ENCODE results near the gene AGPAT1. TPM values are rescaled to one million over a fixed set of nuclear protein-coding genes. Genes with fewer than 3 reads are reported as not detected.

Gene AGPAT1
- polyA plus RNA-seq, 2 donors = 15.3 to 18.3 TPM

- H3K36me3 ChIP-seq (ENCODE audit: control insufficient read depth in 2 of 2, insufficient read depth in 2 of 2, low read length in 1 of 2) = peaks cover 2 to 8% of the 10 kb centered on the region in 2 donors
- WGBS, 2 donors = 91 to 92% methylated on average over 15 of the region's 15 CpGs
- peak overlapping the region in 1 of 2 donors; percentile 20 for H3K27ac ChIP-seq (ENCODE audit: low read depth in 2 of 2, low read length in 1 of 2)
- H3K27me3 ChIP-seq (ENCODE audit: control insufficient read depth in 1 of 2, insufficient read depth in 2 of 2, low read length in 2 of 2) = no peaks in the 10 kb centered on the region
- H3K4me1 ChIP-seq (ENCODE audit: control insufficient read depth in 2 of 2, insufficient read depth in 2 of 2, low read length in 1 of 2) = peaks cover 2 to 7% of the 10 kb centered on the region in 2 donors
- H3K9me3 ChIP-seq (ENCODE audit: control insufficient read depth in 2 of 2, insufficient read depth in 1 of 2, low read depth in 1 of 2, low read length in 1 of 2) = no peaks in the 10 kb centered on the region
- H3K4me3 ChIP-seq (ENCODE audit: low read depth in 1 of 2, low read length in 2 of 2) = no peak overlapping the region
These were observed 5.3 kb upstream of the AGPAT1 start for GRCh38 chr6:32181148-32181702.

GRCh38 chr6:32179766-32180405 is 4.0 kb upstream of the AGPAT1 start:
- Histone ChIP-seq H3K4me3 (ENCODE audit: low read depth in 1 of 2, low read length in 2 of 2) (no peak overlapping the region), H3K4me1 (ENCODE audit: control insufficient read depth in 2 of 2, insufficient read depth in 2 of 2, low read length in 1 of 2) (peaks cover 4 to 10% of the 10 kb centered on the region in 2 donors), H3K27me3 (ENCODE audit: control insufficient read depth in 1 of 2, insufficient read depth in 2 of 2, low read length in 2 of 2) (no peaks in the 10 kb centered on the region), H3K9me3 (ENCODE audit: control insufficient read depth in 2 of 2, insufficient read depth in 1 of 2, low read depth in 1 of 2, low read length in 1 of 2) (no peaks in the 10 kb centered on the region), H3K36me3 (ENCODE audit: control insufficient read depth in 2 of 2, insufficient read depth in 2 of 2, low read length in 1 of 2) (peaks cover 2 to 8% of the 10 kb centered on the region in 2 donors), H3K27ac (ENCODE audit: low read depth in 2 of 2, low read length in 1 of 2) (no peak overlapping the region)
- 62 to 68% methylated on average over 10 of the region's 10 CpGs for WGBS, 2 donors

- peak overlapping the region; percentile 88 to 90 for H3K27ac ChIP-seq (ENCODE audit: low read depth in 2 of 2, low read length in 1 of 2)
These were observed 2.9 kb upstream of the AGPAT1 start for GRCh38 chr6:32178547-32179440.

GRCh38 chr6:32177788-32178546 is 2.1 kb upstream of the AGPAT1 start, which contains the start of gene RNF5:
RNF5 (plus strand) TSS chr6:32178405; CDS start chr6:32178512, 107 bp downstream.
- Histone ChIP-seq H3K9me3 (ENCODE audit: control insufficient read depth in 2 of 2, insufficient read depth in 1 of 2, low read depth in 1 of 2, low read length in 1 of 2) (no peaks in the 10 kb centered on the region), H3K4me1 (ENCODE audit: control insufficient read depth in 2 of 2, insufficient read depth in 2 of 2, low read length in 1 of 2) (peaks cover 4 to 10% of the 10 kb centered on the region in 2 donors), H3K4me3 (ENCODE audit: low read depth in 1 of 2, low read length in 2 of 2) (peak within 1 kb of the TSS; percentile 64 to 89), H3K36me3 (ENCODE audit: control insufficient read depth in 2 of 2, insufficient read depth in 2 of 2, low read length in 1 of 2) (peaks cover 2 to 4% of the 10 kb centered on the region in 2 donors), H3K27ac (ENCODE audit: low read depth in 2 of 2, low read length in 1 of 2) (peak within 1 kb of the TSS; percentile 88 to 97), H3K27me3 (ENCODE audit: control insufficient read depth in 1 of 2, insufficient read depth in 2 of 2, low read length in 2 of 2) (no peaks in the 10 kb centered on the region)
- 0 to 1% methylated on average over 33 of the region's 33 CpGs for WGBS, 2 donors

More at GRCh38 chr6:32178547-32179440, 2.9 kb upstream of the AGPAT1 start:
- peaks cover 2 to 8% of the 10 kb centered on the region in 2 donors for H3K36me3 ChIP-seq (ENCODE audit: control insufficient read depth in 2 of 2, insufficient read depth in 2 of 2, low read length in 1 of 2)
- WGBS, 2 donors = 2 to 3% methylated on average over 24 of the region's 24 CpGs
- H3K4me3 ChIP-seq (ENCODE audit: low read depth in 1 of 2, low read length in 2 of 2) = peak overlapping the region; percentile 64 to 89
- H3K9me3 ChIP-seq (ENCODE audit: control insufficient read depth in 2 of 2, insufficient read depth in 1 of 2, low read depth in 1 of 2, low read length in 1 of 2) = no peaks in the 10 kb centered on the region
- H3K4me1 ChIP-seq (ENCODE audit: control insufficient read depth in 2 of 2, insufficient read depth in 2 of 2, low read length in 1 of 2) = peaks cover 4 to 10% of the 10 kb centered on the region in 2 donors
- H3K27me3 ChIP-seq (ENCODE audit: control insufficient read depth in 1 of 2, insufficient read depth in 2 of 2, low read length in 2 of 2) = no peaks in the 10 kb centered on the region

- peaks cover 2 to 10% of the 10 kb centered on the region in 2 donors for H3K4me1 ChIP-seq (ENCODE audit: control insufficient read depth in 2 of 2, insufficient read depth in 2 of 2, low read length in 1 of 2)
- peak overlapping the region; percentile 88 to 97 for H3K27ac ChIP-seq (ENCODE audit: low read depth in 2 of 2, low read length in 1 of 2)
- H3K27me3 ChIP-seq (ENCODE audit: control insufficient read depth in 1 of 2, insufficient read depth in 2 of 2, low read length in 2 of 2) = no peaks in the 10 kb centered on the region
- peaks cover 0 to 2% of the 10 kb centered on the region in 2 donors for H3K36me3 ChIP-seq (ENCODE audit: control insufficient read depth in 2 of 2, insufficient read depth in 2 of 2, low read length in 1 of 2)
- no peaks in the 10 kb centered on the region for H3K9me3 ChIP-seq (ENCODE audit: control insufficient read depth in 2 of 2, insufficient read depth in 1 of 2, low read depth in 1 of 2, low read length in 1 of 2)
- peak overlapping the region; percentile 64 to 89 for H3K4me3 ChIP-seq (ENCODE audit: low read depth in 1 of 2, low read length in 2 of 2)
- 0 to 1% methylated on average over 20 of the region's 20 CpGs for WGBS, 2 donors
These were observed 1.4 kb upstream of the AGPAT1 start for GRCh38 chr6:32177183-32177787.

- Histone ChIP-seq H3K27me3 (ENCODE audit: control insufficient read depth in 1 of 2, insufficient read depth in 2 of 2, low read length in 2 of 2) (no peaks in the 10 kb centered on the region), H3K36me3 (ENCODE audit: control insufficient read depth in 2 of 2, insufficient read depth in 2 of 2, low read length in 1 of 2) (no peaks in the 10 kb centered on the region), H3K4me3 (ENCODE audit: low read depth in 1 of 2, low read length in 2 of 2) (peak overlapping the region; percentile 64 to 89), H3K4me1 (ENCODE audit: control insufficient read depth in 2 of 2, insufficient read depth in 2 of 2, low read length in 1 of 2) (peaks cover 2 to 10% of the 10 kb centered on the region in 2 donors), H3K27ac (ENCODE audit: low read depth in 2 of 2, low read length in 1 of 2) (peak overlapping the region; percentile 88 to 97), H3K9me3 (ENCODE audit: control insufficient read depth in 2 of 2, insufficient read depth in 1 of 2, low read depth in 1 of 2, low read length in 1 of 2) (no peaks in the 10 kb centered on the region)
- 9 to 15% methylated on average over 5 of the region's 5 CpGs for WGBS, 2 donors
These were observed 745 bp upstream of the AGPAT1 start for GRCh38 chr6:32176476-32177182.

GRCh38 chr6:32175322-32175710 is 568 bp downstream of the AGPAT1 start:
- peaks cover 2 to 6% of the 10 kb centered on the region in 2 donors for H3K4me1 ChIP-seq (ENCODE audit: control insufficient read depth in 2 of 2, insufficient read depth in 2 of 2, low read length in 1 of 2)
- WGBS, 2 donors = 10 to 14% methylated on average over 2 of the region's 2 CpGs
- peaks cover 0 to 8% of the 10 kb centered on the region in 2 donors for H3K36me3 ChIP-seq (ENCODE audit: control insufficient read depth in 2 of 2, insufficient read depth in 2 of 2, low read length in 1 of 2)
- H3K9me3 ChIP-seq (ENCODE audit: control insufficient read depth in 2 of 2, insufficient read depth in 1 of 2, low read depth in 1 of 2, low read length in 1 of 2) = no peaks in the 10 kb centered on the region
- H3K27ac ChIP-seq (ENCODE audit: low read depth in 2 of 2, low read length in 1 of 2) = peak overlapping the region; percentile 79 to 91
- H3K27me3 ChIP-seq (ENCODE audit: control insufficient read depth in 1 of 2, insufficient read depth in 2 of 2, low read length in 2 of 2) = no peaks in the 10 kb centered on the region
- peak overlapping the region; percentile 81 to 89 for H3K4me3 ChIP-seq (ENCODE audit: low read depth in 1 of 2, low read length in 2 of 2)

GRCh38 chr6:32174416-32174815 is 1.5 kb downstream of the AGPAT1 start:
- Histone ChIP-seq H3K36me3 (ENCODE audit: control insufficient read depth in 2 of 2, insufficient read depth in 2 of 2, low read length in 1 of 2) (peaks cover 0 to 16% of the 10 kb centered on the region in 2 donors), H3K4me3 (ENCODE audit: low read depth in 1 of 2, low read length in 2 of 2) (no peak overlapping the region), H3K4me1 (ENCODE audit: control insufficient read depth in 2 of 2, insufficient read depth in 2 of 2, low read length in 1 of 2) (peaks cover 2 to 6% of the 10 kb centered on the region in 2 donors), H3K27me3 (ENCODE audit: control insufficient read depth in 1 of 2, insufficient read depth in 2 of 2, low read length in 2 of 2) (no peaks in the 10 kb centered on the region), H3K27ac (ENCODE audit: low read depth in 2 of 2, low read length in 1 of 2) (no peak overlapping the region), H3K9me3 (ENCODE audit: control insufficient read depth in 2 of 2, insufficient read depth in 1 of 2, low read depth in 1 of 2, low read length in 1 of 2) (no peaks in the 10 kb centered on the region)
- 84 to 88% methylated on average over 1 of the region's 1 CpG for WGBS, 2 donors

Measured in esophagus (tissue), 2 donors.